ENCODE data around the gene OPN1SW. TPM values are rescaled to one million over a fixed set of nuclear protein-coding genes. Genes with fewer than 3 reads are reported as not detected.
A peak's percentile ranks its signal among the peaks of the same experiment; 100 is the strongest.

OPN1SW gene
- total and polyA plus RNA-seq, 7 donors = 0.10 TPM; not detected in 6

GRCh38 chr7:128745706-128746105 is 29.9 kb downstream of the OPN1SW start:
- peaks cover 0 to 25% of the 10 kb centered on the region in 2 donors for H3K36me3 ChIP-seq (ENCODE audit: insufficient read depth in 1 of 2, low read depth in 1 of 2)
- H3K27me3 ChIP-seq (ENCODE audit: insufficient read depth in 3 of 3, low read length in 2 of 3) = no peaks in the 10 kb centered on the region
- H3K27ac ChIP-seq = no peak overlapping the region
- no peak overlapping the region for H3K4me3 ChIP-seq
- DNase-seq (no peak), ATAC-seq (no peak)
- 70 to 88% (median 80%) methylated on average over 1 of the region's 1 CpG for WGBS, 3 donors
- H3K4me1 ChIP-seq = peaks cover 31% of the 10 kb centered on the region
- TF ChIP-seq, protein P1, sequence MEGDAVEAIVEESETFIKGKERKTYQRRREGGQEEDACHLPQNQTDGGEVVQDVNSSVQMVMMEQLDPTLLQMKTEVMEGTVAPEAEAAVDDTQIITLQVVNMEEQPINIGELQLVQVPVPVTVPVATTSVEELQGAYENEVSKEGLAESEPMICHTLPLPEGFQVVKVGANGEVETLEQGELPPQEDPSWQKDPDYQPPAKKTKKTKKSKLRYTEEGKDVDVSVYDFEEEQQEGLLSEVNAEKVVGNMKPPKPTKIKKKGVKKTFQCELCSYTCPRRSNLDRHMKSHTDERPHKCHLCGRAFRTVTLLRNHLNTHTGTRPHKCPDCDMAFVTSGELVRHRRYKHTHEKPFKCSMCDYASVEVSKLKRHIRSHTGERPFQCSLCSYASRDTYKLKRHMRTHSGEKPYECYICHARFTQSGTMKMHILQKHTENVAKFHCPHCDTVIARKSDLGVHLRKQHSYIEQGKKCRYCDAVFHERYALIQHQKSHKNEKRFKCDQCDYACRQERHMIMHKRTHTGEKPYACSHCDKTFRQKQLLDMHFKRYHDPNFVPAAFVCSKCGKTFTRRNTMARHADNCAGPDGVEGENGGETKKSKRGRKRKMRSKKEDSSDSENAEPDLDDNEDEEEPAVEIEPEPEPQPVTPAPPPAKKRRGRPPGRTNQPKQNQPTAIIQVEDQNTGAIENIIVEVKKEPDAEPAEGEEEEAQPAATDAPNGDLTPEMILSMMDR (IDR thresholded peaks at IDR 0.05) = no peak
- no peaks in the 10 kb centered on the region for H3K9me3 ChIP-seq
- intact Hi-C loops (cut with DNase I) = no loop called here

GRCh38 chr7:128744366-128744905 is 31.2 kb downstream of the OPN1SW start:
- Histone ChIP-seq H3K27me3 (ENCODE audit: insufficient read depth in 3 of 3, low read length in 2 of 3) (no peaks in the 10 kb centered on the region), H3K4me1 (peaks cover 39% of the 10 kb centered on the region), H3K9me3 (no peaks in the 10 kb centered on the region), H3K27ac (no peak overlapping the region), H3K36me3 (ENCODE audit: insufficient read depth in 1 of 2, low read depth in 1 of 2) (peaks cover 0 to 12% of the 10 kb centered on the region in 2 donors), H3K4me3 (no peak overlapping the region)
- intact Hi-C loops (cut with DNase I) = loop anchor here in 1 of 2 donors (5.0 kb wide), 1 partner anchor 88 kb away; the partner anchor contains the start of gene FLNC
- TF ChIP-seq, protein P1 (IDR thresholded peaks at IDR 0.05) = no peak
- no peak for ATAC-seq
- no peak for DNase-seq
- 48 to 61% (median 50%) methylated on average over 2 of the region's 2 CpGs for WGBS, 3 donors

DNA sequence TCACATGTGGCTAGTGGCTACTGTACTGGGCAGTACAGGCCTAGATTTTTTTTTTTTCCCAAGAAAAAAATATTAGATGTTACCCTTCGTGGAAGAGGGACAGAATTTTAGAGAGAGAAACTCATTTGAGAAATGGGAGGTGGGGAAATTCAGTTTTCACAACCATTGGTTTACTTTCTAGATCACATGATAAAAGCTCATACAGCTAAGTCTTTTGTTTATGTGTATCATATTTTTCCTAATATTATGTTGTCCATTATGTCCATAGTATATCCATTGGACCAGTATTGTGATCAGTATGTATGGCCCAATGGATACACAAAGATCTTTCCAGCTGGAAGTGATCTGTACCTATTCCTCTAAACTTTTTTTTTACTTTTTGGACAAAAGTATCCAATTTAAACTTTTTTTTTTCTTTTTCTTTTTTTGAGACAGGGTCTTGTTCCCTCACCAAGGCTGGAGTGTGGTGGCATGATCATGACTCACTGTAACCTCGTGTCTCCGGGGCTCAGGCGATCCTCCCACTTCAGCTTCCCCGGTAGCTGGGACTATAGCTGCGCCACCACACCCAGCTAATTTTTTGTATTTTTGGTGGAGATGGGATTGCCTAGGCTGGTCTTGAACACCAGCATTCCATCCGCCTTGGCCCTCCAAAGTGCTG is 32.4 kb downstream of the OPN1SW start:
- intact Hi-C loops (cut with DNase I) = loop anchor here in 1 of 2 donors (5.0 kb wide), 1 partner anchor 89 kb away; the partner anchor contains the start of gene FLNC
- TF ChIP-seq, protein P1 (IDR thresholded peaks at IDR 0.05) = no peak
- H3K9me3 ChIP-seq = no peaks in the 10 kb centered on the region
- no peak overlapping the region for H3K4me3 ChIP-seq
- H3K36me3 ChIP-seq (ENCODE audit: insufficient read depth in 1 of 2, low read depth in 1 of 2) = no peaks in the 10 kb centered on the region
- H3K4me1 ChIP-seq = peaks cover 44% of the 10 kb centered on the region
- WGBS, 3 donors = 85 to 91% (median 86%) methylated on average over 7 of the region's 7 CpGs
- no peak for ATAC-seq
- H3K27me3 ChIP-seq (ENCODE audit: insufficient read depth in 3 of 3, low read length in 2 of 3) = no peaks in the 10 kb centered on the region
- DNase-seq = no peak
- no peak overlapping the region for H3K27ac ChIP-seq

GRCh38 chr7:128742206-128742605 is 33.4 kb downstream of the OPN1SW start:
- Histone ChIP-seq H3K9me3 (no peaks in the 10 kb centered on the region), H3K4me1 (peaks cover 48% of the 10 kb centered on the region), H3K27me3 (ENCODE audit: insufficient read depth in 3 of 3, low read length in 2 of 3) (no peaks in the 10 kb centered on the region), H3K36me3 (ENCODE audit: insufficient read depth in 1 of 2, low read depth in 1 of 2) (no peaks in the 10 kb centered on the region), H3K4me3 (peak overlapping the region; percentile 100), H3K27ac (peak overlapping the region; percentile 50)
- DNase-seq (no peak), ATAC-seq (no peak)
- TF ChIP-seq, protein P1 (IDR thresholded peaks at IDR 0.05) = no peak
- intact Hi-C loops (cut with DNase I) = loop anchor here in 1 of 2 donors (5.0 kb wide), 1 partner anchor 90 kb away; the partner anchor contains the start of gene FLNC
- 43 to 60% (median 46%) methylated on average over 4 of the region's 4 CpGs for WGBS, 3 donors

Data from psoas muscle (tissue), 8 donors.